VCaP (cell line): ENCODE data around the gene TMEM98.
"Not testable (repeated sequence)": the region's sequence is repeated elsewhere in the genome, so short reads cannot be mapped to it uniquely, and the experiment has no call there.

ENCODE experiments used
- H3K27ac ChIP-seq: fragments of 450-650 bp; 2 replicates; pipeline ENCODE4 v1.5.1; 2017
- TF ChIP-seq, protein P1 (sequence below): fragments of 450-650 bp; conservative IDR thresholded peaks from 2 replicates; pipeline ENCODE4 v1.5.1; 2017; ENCODE audit warnings: mild to moderate bottlenecking, moderate library complexity

TMEM98 gene

DNA sequence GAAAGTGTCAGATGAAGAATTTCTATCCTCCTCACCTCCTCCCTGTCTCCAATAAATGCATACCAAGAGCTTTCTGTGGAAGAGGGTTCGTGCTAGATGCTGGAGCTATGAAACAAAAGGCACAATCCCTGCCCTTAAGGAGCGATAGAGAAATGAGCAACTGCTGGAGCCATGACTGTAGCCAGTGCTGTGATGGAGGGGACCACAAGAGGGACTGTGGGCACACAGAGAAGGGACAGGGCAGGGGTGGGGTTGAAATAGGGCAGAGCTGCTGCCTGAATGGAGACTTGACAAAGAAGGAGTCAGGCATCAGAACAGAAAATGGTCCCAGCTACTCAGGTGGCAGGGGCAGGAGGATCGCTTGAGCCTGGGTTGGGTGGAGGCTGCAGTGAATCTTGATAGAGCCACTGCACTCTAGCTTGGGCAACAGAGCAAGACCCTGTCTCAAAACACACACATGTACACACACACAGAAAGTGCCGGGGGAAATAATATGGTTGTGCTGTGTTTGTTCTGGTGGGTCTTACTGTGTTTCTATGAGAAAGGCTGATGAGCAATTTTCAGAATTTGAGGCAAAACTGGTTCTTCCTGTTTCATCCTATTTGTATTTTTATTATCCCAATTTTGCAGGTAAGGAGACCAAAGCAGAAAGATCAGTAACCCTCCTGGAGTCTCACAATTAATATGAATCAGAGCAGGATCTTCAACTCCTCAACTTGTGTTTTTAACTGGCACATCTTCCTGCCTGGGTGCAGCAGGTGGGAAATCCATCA is 16.5 kb downstream of the TMEM98 start:
- TF ChIP-seq, protein P1, sequence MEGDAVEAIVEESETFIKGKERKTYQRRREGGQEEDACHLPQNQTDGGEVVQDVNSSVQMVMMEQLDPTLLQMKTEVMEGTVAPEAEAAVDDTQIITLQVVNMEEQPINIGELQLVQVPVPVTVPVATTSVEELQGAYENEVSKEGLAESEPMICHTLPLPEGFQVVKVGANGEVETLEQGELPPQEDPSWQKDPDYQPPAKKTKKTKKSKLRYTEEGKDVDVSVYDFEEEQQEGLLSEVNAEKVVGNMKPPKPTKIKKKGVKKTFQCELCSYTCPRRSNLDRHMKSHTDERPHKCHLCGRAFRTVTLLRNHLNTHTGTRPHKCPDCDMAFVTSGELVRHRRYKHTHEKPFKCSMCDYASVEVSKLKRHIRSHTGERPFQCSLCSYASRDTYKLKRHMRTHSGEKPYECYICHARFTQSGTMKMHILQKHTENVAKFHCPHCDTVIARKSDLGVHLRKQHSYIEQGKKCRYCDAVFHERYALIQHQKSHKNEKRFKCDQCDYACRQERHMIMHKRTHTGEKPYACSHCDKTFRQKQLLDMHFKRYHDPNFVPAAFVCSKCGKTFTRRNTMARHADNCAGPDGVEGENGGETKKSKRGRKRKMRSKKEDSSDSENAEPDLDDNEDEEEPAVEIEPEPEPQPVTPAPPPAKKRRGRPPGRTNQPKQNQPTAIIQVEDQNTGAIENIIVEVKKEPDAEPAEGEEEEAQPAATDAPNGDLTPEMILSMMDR, result no peak
- no peak overlapping the region for H3K27ac ChIP-seq

DNA sequence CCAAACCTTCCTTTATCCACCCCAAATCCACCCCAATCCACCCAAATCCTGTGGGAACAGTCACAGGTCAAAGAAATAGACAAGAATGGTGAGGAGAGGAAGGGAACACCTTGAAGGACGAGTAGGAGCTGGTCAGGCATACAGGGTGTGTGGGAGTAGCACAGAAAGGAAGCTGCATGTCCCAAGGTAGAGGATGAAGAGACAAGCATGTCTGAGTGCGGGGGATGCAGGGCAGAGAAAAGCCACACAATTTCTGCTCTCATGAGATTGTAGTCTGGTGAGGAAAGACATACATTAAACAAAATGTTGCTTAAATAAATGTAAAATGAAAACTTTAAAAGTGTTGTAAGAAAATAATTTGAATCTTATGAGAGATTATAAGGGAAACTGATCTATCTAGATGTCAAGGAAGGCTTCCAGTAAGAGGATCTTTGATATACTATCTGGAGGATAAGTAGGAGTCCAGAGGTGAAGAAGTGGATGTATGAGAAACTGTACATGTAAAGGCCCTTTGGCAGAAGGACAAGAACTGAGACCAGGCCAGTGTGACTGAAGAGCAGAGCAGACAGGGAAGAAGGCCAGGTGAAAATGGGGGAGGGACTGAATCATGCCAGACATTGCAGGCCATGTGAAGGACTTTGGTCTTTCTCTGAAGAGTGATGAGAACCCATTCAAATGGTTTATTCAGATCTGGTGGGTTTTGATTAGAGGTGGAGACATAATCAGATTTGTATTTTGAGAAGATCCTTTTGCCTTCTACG is 18.6 kb downstream of the TMEM98 start:
- H3K27ac ChIP-seq, result no peak overlapping the region

DNA sequence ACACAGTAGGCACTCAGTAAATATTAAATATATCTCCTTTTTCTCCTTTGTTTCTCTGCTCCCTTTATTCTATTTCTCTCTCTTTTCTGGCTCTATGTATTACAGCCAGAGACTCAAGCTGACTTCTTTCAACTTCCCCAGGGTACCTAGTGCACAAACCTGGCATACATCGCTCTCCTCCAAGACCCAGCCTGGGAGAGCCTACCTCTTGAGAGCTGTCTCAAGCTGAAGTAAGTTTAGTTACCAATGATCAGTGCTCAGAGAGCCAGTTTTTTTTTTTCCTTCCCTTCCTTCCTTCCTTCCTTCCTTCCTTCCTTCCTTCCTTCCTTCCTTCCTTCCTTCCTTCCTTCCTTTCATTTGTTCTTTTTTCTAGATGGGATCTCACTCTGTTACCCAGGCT is 19.8 kb downstream of the TMEM98 start:
- no peak overlapping the region for H3K27ac ChIP-seq
- TF ChIP-seq, protein P1, result no peak

More for the DNA sequence above, 18.6 kb downstream of the TMEM98 start:
- TF ChIP-seq, protein P1, result no peak

DNA sequence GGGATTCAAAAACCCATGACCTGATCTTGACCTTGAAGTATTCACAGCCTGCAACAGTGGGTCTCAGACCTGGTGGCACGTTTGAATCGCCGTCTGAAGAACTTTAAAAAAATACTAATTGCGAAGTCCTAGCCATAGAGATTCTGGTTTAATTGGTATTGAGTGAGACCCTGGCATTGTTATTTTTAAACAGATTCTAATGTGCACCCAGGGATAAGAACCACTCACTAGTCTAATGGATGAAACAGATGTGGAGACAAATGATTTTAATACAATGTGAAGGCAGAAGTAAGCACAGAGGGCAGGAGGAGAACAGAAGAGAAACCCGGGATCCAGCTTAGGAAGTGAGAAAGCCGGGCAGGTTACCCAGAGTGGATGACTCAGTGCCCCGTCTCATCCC is 21.2 kb downstream of the TMEM98 start:
- no peak overlapping the region for H3K27ac ChIP-seq
- TF ChIP-seq, protein P1, result no peak

DNA sequence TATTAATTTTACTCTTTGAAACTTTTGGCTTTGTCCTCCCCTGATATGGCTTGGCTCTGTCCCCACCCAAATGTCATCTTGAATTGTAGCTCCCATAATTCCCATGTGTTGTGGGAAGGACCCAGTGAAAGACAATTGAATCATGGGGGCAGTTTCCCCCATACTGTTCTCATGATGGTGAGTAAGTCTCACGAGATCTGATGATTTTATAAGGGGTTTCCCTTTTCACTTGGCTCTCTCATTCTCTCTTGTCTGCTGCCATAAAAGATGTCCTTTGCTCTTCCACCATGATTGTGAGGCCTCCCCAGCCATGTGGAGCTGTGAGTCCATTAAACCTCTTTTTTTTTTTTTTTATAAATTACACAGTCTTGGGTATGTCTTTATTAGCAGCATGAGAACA is 24.5 kb downstream of the TMEM98 start:
- not testable (repeated sequence) for H3K27ac ChIP-seq

DNA sequence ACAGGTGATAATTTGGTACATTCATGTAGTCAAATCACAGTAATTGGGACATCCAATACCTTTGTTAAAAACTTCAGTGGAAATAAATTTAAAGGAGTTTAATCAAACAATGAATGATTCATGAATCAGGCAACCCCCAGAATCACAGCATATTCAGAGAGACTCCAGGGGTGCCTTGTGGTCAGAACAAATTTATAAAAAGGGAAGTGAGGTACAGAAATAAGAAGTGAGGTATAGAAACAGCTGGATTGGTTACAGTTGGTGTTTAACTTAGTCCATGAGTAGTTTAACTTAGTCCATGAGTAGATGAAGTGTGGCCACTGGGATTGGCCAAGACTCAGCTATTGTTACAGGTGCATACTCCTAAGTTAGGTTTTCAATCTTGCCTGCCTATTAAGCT is 25.1 kb downstream of the TMEM98 start:
- TF ChIP-seq, protein P1, result no peak
- H3K27ac ChIP-seq, result no peak overlapping the region

DNA sequence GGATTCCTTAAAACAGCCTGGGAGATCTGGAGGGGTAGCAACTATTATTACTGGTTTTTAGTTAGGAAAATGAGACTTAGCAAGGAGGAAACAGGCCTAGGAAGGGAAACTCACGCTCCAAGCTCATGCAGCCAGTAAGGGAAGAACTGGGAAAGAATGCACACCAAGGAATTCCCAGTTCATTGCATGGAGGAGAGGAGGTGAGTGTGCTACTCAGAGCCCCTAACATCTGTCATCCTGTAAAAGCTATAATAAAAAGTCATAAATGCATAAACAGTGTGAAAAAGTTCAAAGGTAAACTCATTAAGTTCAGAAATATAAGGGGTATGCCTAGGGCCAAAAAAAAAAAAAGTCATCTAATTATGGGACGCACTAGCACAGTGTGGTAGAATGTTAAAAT is 25.9 kb downstream of the TMEM98 start:
- TF ChIP-seq, protein P1, result no peak
- no peak overlapping the region for H3K27ac ChIP-seq

DNA sequence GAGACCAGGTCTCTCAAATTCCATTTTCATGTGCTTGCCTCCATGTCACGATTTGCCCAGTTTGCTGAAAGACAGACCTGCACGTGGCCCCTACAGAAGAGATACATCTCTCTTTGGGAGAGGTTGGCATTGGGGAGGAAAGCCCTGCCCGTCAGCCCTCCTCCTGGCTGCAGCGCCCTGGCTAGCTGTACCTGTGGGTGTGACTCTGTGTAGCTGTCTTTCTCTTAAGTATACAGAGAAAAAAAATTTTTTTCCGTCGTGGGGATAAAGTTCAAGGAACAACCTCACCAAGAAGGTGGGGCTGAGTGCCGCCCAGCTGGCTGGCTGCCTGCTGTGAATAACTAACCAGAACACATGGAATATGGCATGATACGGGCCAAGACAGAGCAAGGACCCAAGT is 26.5 kb downstream of the TMEM98 start:
- H3K27ac ChIP-seq, result no peak overlapping the region
- TF ChIP-seq, protein P1, result no peak
